ENCODE data around the gene ANKRD52. TPM values are rescaled to one million over a fixed set of nuclear protein-coding genes. Genes with fewer than 3 reads are reported as not detected.

ANKRD52 gene
- total RNA-seq: 8.4 and 15.8 TPM in 2 replicates

DNA sequence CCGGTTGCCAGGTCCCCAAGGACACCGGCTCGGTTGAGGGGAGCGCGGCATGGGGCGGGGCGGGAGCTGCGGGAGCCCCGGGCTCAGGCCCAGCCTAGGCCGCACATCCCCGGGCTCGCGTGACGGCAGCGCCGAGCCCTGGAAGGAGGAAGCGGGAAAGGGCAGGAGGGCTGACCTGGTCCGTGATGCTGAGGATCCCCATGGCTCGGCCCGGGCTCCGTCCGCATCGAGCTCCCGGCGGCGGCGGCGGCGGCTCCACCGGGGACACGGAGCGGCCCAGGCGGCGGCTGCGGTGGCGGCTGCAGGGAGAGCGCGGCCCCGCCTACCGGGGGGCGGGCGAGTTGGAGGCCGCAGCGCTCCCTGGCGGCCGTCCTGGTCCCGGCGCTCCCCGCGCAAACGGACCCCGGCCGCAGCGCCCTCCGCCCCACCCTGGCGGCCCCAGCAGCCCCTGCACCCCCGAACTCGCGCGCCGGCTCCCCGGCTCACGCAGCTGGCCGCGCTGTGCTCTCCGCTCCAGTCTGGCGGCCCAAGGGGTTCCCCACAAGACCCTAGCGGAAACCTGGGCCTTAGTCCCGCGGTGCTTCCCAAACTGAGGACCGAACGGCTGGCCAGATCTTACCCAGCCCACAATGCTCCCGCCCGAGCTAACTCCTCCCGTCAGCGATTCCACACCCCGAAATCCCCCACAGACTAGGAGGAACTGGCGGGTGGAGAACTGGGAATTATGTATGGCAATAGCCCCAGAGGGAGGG lies at the start of gene ANKRD52:
TSS of gene ANKRD52 (minus strand) at position 317 of the 752 bp plus-strand sequence. CDS start at position 202, 115 bp downstream.

DNA sequence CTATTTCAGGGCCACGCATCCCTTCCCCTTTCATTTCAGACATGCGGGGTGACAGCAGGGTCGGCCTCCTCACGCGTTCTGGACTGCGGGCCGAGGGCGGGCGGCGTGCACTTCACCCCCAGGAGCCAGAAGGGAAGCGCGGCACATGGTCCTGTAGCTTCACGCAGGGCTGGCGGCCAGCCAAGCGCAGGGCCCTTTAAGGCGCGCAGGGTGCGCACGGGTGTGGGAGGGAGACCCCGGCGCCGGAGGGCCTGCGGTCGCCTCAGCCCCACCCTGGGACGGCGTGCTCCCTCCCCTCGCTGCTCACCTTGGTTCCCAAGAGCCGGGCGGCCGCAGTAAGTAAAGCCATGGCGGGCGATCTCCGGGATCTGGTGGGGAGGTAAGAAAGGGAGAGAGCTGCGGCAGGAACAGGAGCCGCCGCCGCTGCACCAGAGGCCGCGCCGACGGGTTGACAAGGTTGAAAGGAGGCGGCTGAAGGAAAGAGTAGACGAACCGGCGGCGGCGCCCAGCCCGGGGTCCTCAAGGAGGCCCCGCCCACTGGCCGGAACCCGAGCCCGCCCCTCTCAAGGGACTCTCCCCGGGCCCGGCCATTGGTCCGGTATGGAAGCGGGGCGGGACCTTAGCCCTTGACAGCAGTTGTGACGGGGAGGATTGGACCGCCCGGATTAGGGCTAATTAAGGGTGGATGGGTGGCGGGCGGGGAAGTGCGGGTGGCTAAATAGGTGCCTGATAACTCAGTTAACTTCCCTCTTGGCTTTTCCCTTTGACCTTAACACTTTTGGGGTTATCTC lies 41.9 kb upstream of the ANKRD52 start, which contains the start of gene CS:
TSS of gene CS (minus strand) at position 478 of the 791 bp plus-strand sequence. CDS start at position 349, 129 bp downstream.

DNA sequence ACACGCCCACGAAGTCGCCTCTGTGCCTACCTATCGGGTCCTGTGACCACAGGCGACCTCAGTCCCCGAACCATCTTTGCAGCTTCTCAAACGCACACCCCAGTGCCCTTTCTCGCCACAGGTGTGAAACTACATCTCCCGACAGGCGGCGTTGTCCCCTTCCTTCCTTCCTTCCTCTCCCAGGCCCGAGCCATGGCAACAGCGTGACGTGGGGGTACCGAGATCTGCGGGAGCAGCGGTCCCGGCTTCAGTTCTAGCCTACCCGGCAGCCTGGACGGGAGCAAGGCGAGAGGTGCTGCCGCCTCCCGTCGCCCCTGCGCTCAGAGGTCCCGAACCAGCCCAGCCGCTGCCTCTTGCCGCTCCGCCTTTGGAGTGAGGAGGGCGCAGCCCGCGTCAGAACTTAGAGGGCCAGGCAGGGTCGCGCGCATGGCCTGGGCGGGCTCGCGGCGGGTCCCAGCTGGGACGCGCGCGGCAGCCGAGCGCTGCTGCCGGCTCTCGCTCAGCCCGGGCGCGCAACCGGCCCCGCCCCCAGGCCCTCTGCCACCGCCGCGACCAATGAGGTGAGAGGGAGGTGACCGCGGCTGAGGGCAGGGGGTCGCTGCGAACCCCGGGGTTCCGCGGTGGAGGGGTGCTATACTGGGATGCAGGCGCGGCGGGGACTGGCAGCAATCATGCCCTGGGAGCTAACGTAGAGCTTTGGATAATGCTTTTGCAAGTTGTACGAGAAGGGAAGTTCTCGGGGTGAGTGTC lies 8.7 kb upstream of the ANKRD52 start, which contains the start of gene COQ10A:
TSS of gene COQ10A (plus strand) at position 250 of the 750 bp plus-strand sequence. CDS start at position 427, 177 bp downstream.

DNA sequence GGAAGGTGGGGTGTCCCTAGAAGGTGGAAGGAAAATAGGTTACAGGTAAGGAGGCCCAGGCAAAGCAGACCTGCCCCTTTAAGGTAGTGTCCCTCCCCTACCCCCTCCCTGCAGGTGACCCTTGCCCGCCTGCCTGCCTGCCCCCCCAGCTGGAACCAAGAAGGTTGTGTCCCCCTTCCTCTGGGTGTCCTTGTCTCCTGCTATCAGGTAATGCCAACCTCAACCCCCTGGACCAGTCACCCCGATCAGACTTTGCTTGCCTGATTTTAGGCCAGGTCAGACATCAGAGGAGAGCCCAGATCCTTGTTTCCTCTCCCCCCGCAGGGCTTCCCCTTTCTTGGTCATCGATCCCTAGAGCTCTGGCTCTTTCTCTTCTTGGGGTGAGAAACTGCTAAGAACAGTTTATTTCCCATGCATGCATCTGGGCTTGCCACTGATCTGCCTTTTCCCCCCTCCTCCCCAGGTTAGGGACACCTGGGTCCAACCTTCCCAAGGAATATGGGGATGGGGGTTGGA lies 28.2 kb downstream of the ANKRD52 start, which contains the start of gene SLC39A5:
TSS of gene SLC39A5 (plus strand) at position 136 of the 516 bp plus-strand sequence. CDS start 1,224 bp downstream, outside the sequence.

DNA sequence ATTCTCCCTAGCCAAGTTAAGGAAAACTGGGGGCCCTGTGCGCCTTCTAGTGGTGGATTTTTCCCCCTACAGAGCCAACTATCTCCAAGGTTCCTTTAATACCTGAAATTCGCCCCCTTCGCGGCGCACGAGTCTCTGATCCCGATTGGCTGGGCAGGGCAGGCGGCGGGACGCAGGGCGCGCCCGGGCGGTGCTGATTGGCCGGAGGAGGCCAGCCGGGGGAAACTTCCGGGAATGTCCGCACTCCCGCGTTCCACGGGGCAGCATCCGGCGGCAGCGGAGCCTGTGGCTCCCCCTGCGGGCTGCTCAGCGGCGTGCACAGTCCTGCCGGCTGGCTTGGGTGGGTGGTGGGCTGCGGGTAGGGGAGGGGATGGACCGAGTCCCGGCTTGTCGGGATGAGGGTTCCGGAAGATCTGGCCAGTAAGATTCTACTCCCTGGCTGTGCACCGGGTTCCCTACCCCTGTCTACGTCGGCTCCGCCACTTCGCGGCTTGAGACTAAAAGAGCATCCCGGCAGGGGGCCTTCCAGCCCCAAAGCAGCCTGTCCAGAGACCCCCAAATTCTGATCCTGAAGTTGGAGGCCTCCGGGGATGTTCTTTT lies 34.0 kb downstream of the ANKRD52 start, which contains the start of gene NABP2:
TSS of gene NABP2 (plus strand) at position 241 of the 600 bp plus-strand sequence. CDS start 515 bp downstream, outside the sequence.

DNA sequence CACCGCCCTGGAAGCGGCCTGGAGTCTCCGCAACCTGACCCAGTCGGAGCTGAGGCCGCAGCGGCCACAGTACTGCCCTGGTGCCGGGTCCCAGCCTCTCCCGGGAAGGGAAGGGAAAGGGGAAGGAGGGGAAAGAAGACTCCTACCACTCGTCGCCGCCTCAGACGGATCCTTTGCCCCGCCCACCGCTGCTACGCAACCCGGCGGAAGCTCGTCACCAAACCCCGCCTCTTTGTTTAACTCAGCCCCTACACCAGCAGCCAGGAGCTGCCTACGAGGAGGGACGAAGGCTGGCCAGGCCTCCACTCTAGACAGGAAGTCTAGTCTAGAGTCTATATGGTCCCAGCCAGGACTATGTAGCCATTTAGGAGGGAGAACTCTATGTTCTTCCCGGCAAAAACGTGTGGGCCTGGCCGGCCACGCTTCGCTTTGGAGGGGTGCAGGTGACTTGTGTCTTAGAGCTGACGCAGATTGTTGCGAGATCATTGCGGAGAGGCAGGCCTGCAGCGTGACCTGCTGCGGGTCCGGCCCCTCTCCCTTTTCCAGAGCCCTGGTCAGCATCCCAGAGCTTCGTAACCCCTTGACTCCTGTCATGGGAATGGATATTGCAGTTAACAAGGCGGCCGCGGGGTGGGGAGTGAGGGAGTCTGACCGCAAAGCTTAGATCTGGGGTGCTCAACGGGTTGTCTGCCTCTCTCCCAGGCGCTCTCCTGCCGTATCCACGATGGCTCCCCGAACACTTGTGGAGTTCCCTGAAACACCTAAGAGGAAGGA lies 36.2 kb downstream of the ANKRD52 start, which contains the start of gene RNF41:
TSS of gene RNF41 (minus strand) at position 166 of the 774 bp plus-strand sequence. CDS start 7,875 bp downstream, outside the sequence.

DNA sequence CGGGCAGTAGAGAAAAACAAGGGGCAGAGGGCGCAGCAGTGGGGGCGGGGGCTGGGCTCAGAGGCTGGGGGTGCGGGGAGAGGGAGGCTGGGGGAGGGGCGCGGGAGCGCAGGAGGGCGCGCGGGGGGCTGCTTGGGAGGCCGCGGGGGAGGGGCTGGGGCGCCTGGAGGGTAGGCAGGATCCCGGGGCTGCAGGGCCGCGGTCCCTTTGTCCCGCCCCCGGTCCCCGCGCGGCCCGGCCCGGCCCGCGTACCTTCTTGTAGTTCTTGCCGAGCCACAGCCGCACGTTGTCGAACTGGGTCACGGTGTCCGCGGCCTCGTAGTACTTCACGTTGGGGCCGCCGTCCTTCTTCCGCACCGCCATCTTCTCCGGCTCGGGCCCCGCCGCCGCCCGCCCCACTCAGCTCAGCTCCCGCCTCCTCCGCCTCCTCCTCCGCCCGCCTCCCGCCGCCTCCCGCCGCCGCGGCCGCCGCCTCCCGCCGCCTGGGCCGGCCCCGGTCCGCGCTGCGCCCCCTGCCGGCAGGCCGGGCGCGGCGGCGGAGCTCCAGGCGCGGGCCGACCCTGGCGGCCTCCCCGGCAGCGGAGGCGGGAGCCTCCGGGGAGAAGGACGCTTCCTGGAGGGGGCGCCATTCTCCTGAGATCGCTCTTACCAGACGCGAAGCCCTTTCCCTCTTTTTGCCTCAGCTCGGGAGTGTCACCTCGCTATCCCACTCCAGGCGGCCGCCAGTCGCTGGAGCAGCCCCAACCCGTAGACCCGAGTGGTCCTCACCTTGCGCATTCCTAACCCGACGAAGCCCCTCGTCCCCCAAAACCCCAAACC lies 68.9 kb downstream of the ANKRD52 start, which contains the start of gene SMARCC2:
TSS of gene SMARCC2 (minus strand) at position 385 of the 819 bp plus-strand sequence. CDS start at position 363, 22 bp downstream.

Other genes with a start within 250 kb of the ANKRD52 start
- gene IKZF4, start 237.3 kb downstream of the ANKRD52 start, total RNA-seq: 1.4 and 1.6 TPM in 2 replicates
- 94.3 and 144 TPM in 2 replicates for gene RPS26, start 216.5 kb downstream of the ANKRD52 start, total RNA-seq
- 0.63 and 0.94 TPM in 2 replicates for gene ERBB3, start 178.2 kb downstream of the ANKRD52 start, total RNA-seq
- 86.1 and 108 TPM in 2 replicates for gene PA2G4, start 153.8 kb downstream of the ANKRD52 start, total RNA-seq
- gene RPL41, start 141.8 kb downstream of the ANKRD52 start, total RNA-seq: 3,876 and 6,422 TPM in 2 replicates
- 6.0 and 8.2 TPM in 2 replicates for gene ZC3H10, start 140.1 kb downstream of the ANKRD52 start, total RNA-seq
- 138 and 202 TPM in 2 replicates for gene ESYT1, start 130.1 kb downstream of the ANKRD52 start, total RNA-seq
- gene MYL6B, start 105.8 kb downstream of the ANKRD52 start, total RNA-seq: 124 and 137 TPM in 2 replicates
- 2,436 and 3,376 TPM in 2 replicates for gene MYL6, start 100.0 kb downstream of the ANKRD52 start, total RNA-seq
- 46.7 and 55.5 TPM in 2 replicates for gene SMARCC2, start 68.9 kb downstream of the ANKRD52 start, total RNA-seq
- gene RNF41, start 36.5 kb downstream of the ANKRD52 start, total RNA-seq: 81.8 and 103 TPM in 2 replicates
- gene NABP2, start 34.0 kb downstream of the ANKRD52 start, total RNA-seq: 26.0 and 27.6 TPM in 2 replicates
- 0.26 and 0.47 TPM in 2 replicates for gene SLC39A5, start 28.3 kb downstream of the ANKRD52 start, total RNA-seq
- gene COQ10A, start 8.6 kb upstream of the ANKRD52 start, total RNA-seq: 9.1 and 10.2 TPM in 2 replicates
- gene CS, start 41.9 kb upstream of the ANKRD52 start, total RNA-seq: 55.3 and 69.0 TPM in 2 replicates
- 68.4 and 84.2 TPM in 2 replicates for gene CNPY2, start 57.6 kb upstream of the ANKRD52 start, total RNA-seq
- gene PAN2, start 75.6 kb upstream of the ANKRD52 start, total RNA-seq: 21.8 and 27.2 TPM in 2 replicates
- gene IL23A, start 80.5 kb upstream of the ANKRD52 start, total RNA-seq: 0.09 TPM in 1 of 2 replicates, not detected in the other
- 276 and 289 TPM in 2 replicates for gene STAT2, start 101.7 kb upstream of the ANKRD52 start, total RNA-seq
- gene APOF, start 104.5 kb upstream of the ANKRD52 start, total RNA-seq: not detected in 2 replicates
- gene TIMELESS, start 191.0 kb upstream of the ANKRD52 start, total RNA-seq: 2.5 and 4.1 TPM in 2 replicates
- not detected in 2 replicates for gene MIP, start 196.3 kb upstream of the ANKRD52 start, total RNA-seq
- 0.94 and 1.6 TPM in 2 replicates for gene SPRYD4, start 210.2 kb upstream of the ANKRD52 start, total RNA-seq
- gene GLS2, start 229.8 kb upstream of the ANKRD52 start, total RNA-seq: 0.09 and 0.16 TPM in 2 replicates

Data from bronchial smooth muscle cell (primary cell).